ENCODE results near the gene BCR.
"Not testable (repeated sequence)": the region's sequence is repeated elsewhere in the genome, so short reads cannot be mapped to it uniquely, and the experiment has no call there.

BCR gene

GRCh38 chr22:23180301-23180892 is at the start of gene BCR:
BCR (plus strand) TSS chr22:23180509; CDS start chr22:23180961, 452 bp downstream.
- DNase-seq, result peak in 1 of 2 experiments; percentile 27

- DNase-seq, result no peak
Measured at GRCh38 chr22:23130697-23131096, 49.6 kb upstream of the BCR start.

GRCh38 chr22:23131931-23132330 is 48.4 kb upstream of the BCR start:
- DNase-seq, result no peak

- DNase-seq, result no peak
Measured at GRCh38 chr22:23132376-23133091, 47.8 kb upstream of the BCR start.

GRCh38 chr22:23133922-23134321 is 46.4 kb upstream of the BCR start:
- DNase-seq, result no peak

GRCh38 chr22:23136991-23137390 is 43.3 kb upstream of the BCR start:
- DNase-seq, result not testable (repeated sequence)

- no peak for DNase-seq
Measured at GRCh38 chr22:23137468-23137867, 42.8 kb upstream of the BCR start.

GRCh38 chr22:23137905-23138561 is 42.3 kb upstream of the BCR start:
- no peak for DNase-seq

- DNase-seq, result no peak
Measured at GRCh38 chr22:23138584-23139435, 41.5 kb upstream of the BCR start.

GRCh38 chr22:23140385-23140784 is 39.9 kb upstream of the BCR start:
- DNase-seq, result no peak

- no peak for DNase-seq
Measured at GRCh38 chr22:23142546-23143105, 37.7 kb upstream of the BCR start.

- no peak for DNase-seq
Measured at GRCh38 chr22:23143119-23143518, 37.2 kb upstream of the BCR start.

GRCh38 chr22:23144432-23144831 is 35.9 kb upstream of the BCR start:
- no peak for DNase-seq

GRCh38 chr22:23144932-23145877 is 35.1 kb upstream of the BCR start, which contains the start of gene RAB36:
RAB36 (plus strand) TSS chr22:23145477; CDS start chr22:23146617, 1,140 bp downstream.
- DNase-seq, result peak; percentile 99

GRCh38 chr22:23145878-23146470 is 34.3 kb upstream of the BCR start:
- no peak for DNase-seq

GRCh38 chr22:23146478-23147205 is 33.7 kb upstream of the BCR start:
- DNase-seq, result no peak

GRCh38 chr22:23147617-23148387 is 32.5 kb upstream of the BCR start:
- no peak for DNase-seq

GRCh38 chr22:23149743-23150238 is 30.5 kb upstream of the BCR start:
- DNase-seq, result no peak

- no peak for DNase-seq
Measured at GRCh38 chr22:23150762-23151161, 29.5 kb upstream of the BCR start.

Measured in NCI-H524 (cell line).